Keratinocyte (primary cell): ENCODE data around the gene THBD. TPM values are rescaled to one million over a fixed set of nuclear protein-coding genes. Genes with fewer than 3 reads are reported as not detected.

Experiments
- DNase-seq: peaks from one replicate; pipeline ENCODE4 v3.0.0-alpha.2; 2011; ENCODE audit warnings: low read depth, missing footprints, low spot score
- FAIRE-seq: peaks from 2 replicates; lab custom pipeline; 2011; peaks lifted over from hg19 to GRCh38; lab: Jason Lieb, UNC
- H2AFZ ChIP-seq: 2 replicates; pipeline ENCODE4 v1.6.0; 2012; ENCODE audit warnings: low read length, control low read depth, inconsistent platforms; ENCODE audit not compliant: control insufficient read depth
- H3K27ac ChIP-seq: 2 replicates; pipeline ENCODE4 v1.5.1; 2011; ENCODE audit warnings: low read length; ENCODE audit not compliant: control insufficient read depth, insufficient read depth
- H3K27me3 ChIP-seq: 3 replicates; pipeline ENCODE4 v1.6.0; 2011; ENCODE audit warnings: low read length; ENCODE audit not compliant: control insufficient read depth, insufficient read depth; ENCODE audit errors: extremely low read depth
- H3K36me3 ChIP-seq, 2 experiments: 2 replicates in 1 of 2; 3 replicates in 1 of 2; pipeline ENCODE4 v1.5.1; 2011; ENCODE audit warnings: low read length in 2 of 2, mild to moderate bottlenecking in 1 of 2; ENCODE audit not compliant: control insufficient read depth in 2 of 2, insufficient read depth in 2 of 2; ENCODE audit errors: extremely low read depth in 1 of 2
- H3K4me1 ChIP-seq: 3 replicates; pipeline ENCODE4 v1.5.1; 2011; ENCODE audit warnings: low read length; ENCODE audit not compliant: control insufficient read depth, insufficient read depth; ENCODE audit errors: extremely low read depth
- H3K4me2 ChIP-seq: 3 replicates; pipeline ENCODE4 v1.6.0; 2011; ENCODE audit warnings: low read depth, low read length; ENCODE audit not compliant: control insufficient read depth, insufficient read depth; ENCODE audit errors: extremely low read depth
- H3K4me3 ChIP-seq, 3 experiments: fragments of 200-600 bp in 1 of 3; sonication (generic) in 1 of 3; 2 replicates in 2 of 3; 3 replicates in 1 of 3; pipeline ENCODE4 v1.5.1; 2011 to 2016; ENCODE audit warnings: low read length in 3 of 3, mild to moderate bottlenecking in 3 of 3, control low read depth in 2 of 3, inconsistent platforms in 1 of 3, low read depth in 1 of 3, mixed read lengths in 1 of 3, mixed run types in 1 of 3, moderate library complexity in 1 of 3; ENCODE audit not compliant: control insufficient read depth in 2 of 3, insufficient read depth in 2 of 3; ENCODE audit errors: extremely low read depth in 1 of 3
- H3K79me2 ChIP-seq: 2 replicates; pipeline ENCODE4 v1.6.0; 2012; ENCODE audit warnings: low read length; ENCODE audit not compliant: control insufficient read depth, insufficient read depth
- H3K9ac ChIP-seq: 3 replicates; pipeline ENCODE4 v1.6.0; 2011; ENCODE audit warnings: low read length; ENCODE audit not compliant: control insufficient read depth, insufficient read depth; ENCODE audit errors: extremely low read depth
- H3K9me1 ChIP-seq: 3 replicates; pipeline ENCODE4 v1.6.0; 2011; ENCODE audit warnings: low read length; ENCODE audit not compliant: control insufficient read depth, insufficient read depth; ENCODE audit errors: extremely low read depth
- H3K9me3 ChIP-seq: 2 replicates; pipeline ENCODE4 v1.5.1; 2012; ENCODE audit warnings: low read depth, low read length; ENCODE audit not compliant: control insufficient read depth
- H4K20me1 ChIP-seq: 3 replicates; pipeline ENCODE4 v1.6.0; 2011; ENCODE audit warnings: low read length; ENCODE audit not compliant: control insufficient read depth, insufficient read depth; ENCODE audit errors: extremely low read depth
- CTCF ChIP-seq, 3 experiments: IDR thresholded peaks in 1 of 3; conservative IDR thresholded peaks in 1 of 3; optimal IDR thresholded peaks in 1 of 3; 2 replicates in 2 of 3; 3 replicates in 1 of 3; pipeline versions ENCODE3 to v1.5.1; 2011; ENCODE audit warnings: low read length in 3 of 3, mild to moderate bottlenecking in 3 of 3, moderate library complexity in 2 of 3, control low read depth in 1 of 3, inconsistent platforms in 1 of 3; ENCODE audit not compliant: insufficient read depth in 2 of 3; ENCODE audit errors: extremely low read depth in 1 of 3
- EZH2 ChIP-seq: IDR thresholded peaks from one replicate; pipeline ENCODE4 v1.6.1; 2012; ENCODE audit warnings: inconsistent platforms, mild to moderate bottlenecking, low read length, moderate library complexity
- dilution Hi-C: fragments of 300-500 bp; cut with MboI; formaldehyde crosslinking; loops from one replicate; pipeline ENCODE4 v1.7.0; 2020; ENCODE audit warnings: low sequenced_read_pairs; ENCODE audit not compliant: extremely low pct_ligation_motif_present
- polyA plus RNA-seq, 5 experiments: library from polyadenylated mRNA; depleted of rRNA in 3 of 5; stranded (reverse) in 3 of 5; stranded (forward) in 1 of 5; unstranded in 1 of 5; fragments of >200 nt; gene quantifications; 1 replicate in 1 of 5; 2 replicates in 3 of 5; 3 replicates in 1 of 5; pipeline versions ENCODE4 v1.2.1 to v1.2.3, GENCODE V29; 2011 to 2012; ENCODE audit warnings: missing spikeins in 2 of 5, low read depth in 1 of 5, low replicate concordance in 1 of 5

THBD gene
- polyA plus RNA-seq, 1 donor (not counting 4 experiments of a cell fraction or from before 2014, with no cell fraction given), result 4.7 TPM

DNA sequence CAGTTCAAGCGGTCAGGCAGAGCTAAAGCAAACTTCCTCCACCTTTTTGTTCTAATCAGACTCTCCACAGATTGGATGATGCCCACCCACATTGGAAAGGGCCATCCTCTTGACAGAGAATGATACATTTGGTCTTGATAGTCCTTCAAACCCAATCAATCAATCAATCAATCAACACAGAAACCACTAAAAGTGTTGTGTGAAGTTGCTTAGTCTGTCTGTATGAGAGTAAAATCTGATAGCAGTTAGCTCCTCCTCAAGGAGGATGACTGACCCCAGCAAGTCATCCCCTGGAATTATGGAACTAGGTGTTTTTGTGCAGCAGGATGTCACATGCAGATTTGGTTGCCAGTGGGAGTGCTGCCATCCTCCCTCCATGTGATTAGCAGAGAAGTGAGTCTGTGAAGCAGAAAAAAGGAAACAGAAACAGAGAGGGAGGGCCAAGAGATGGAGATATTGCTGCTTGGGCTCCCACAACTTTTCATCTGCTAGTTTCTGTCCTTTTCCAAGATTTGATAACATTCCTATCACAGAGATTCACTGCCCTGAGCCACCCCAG lies 46.3 kb downstream of the THBD start:
- DNase-seq (no peak), FAIRE-seq (no peak)
- H3K27ac ChIP-seq, result no peak overlapping the region

GRCh38 chr20:23002276-23002675 lies 47.2 kb downstream of the THBD start:
- no peaks in the 10 kb centered on the region for H3K36me3 ChIP-seq
- H3K9ac ChIP-seq, result no peak overlapping the region
- H3K9me3 ChIP-seq, result no peaks in the 10 kb centered on the region
- no peaks in the 10 kb centered on the region for H3K4me1 ChIP-seq
- TF ChIP-seq EZH2, result no peak
- TF ChIP-seq CTCF (optimal IDR thresholded peaks at IDR 0.05 in 1 of 3, IDR thresholded peaks at IDR 0.05 in 1 of 3, conservative IDR thresholded peaks at IDR 0.05 in 1 of 3; ENCODE audit: extremely low read depth in 1 of 3, insufficient read depth in 2 of 3, low read length in 3 of 3), result no peak
- no peak overlapping the region for H3K27ac ChIP-seq
- H3K27me3 ChIP-seq, result no peaks in the 10 kb centered on the region
- no peaks in the 10 kb centered on the region for H3K79me2 ChIP-seq
- H4K20me1 ChIP-seq, result no peaks in the 10 kb centered on the region
- FAIRE-seq (no peak), DNase-seq (no peak)
- dilution Hi-C loops, result no loop called here
- no peak overlapping the region for H3K4me2 ChIP-seq
- H2AFZ ChIP-seq, result no peak overlapping the region
- no peak overlapping the region for H3K4me3 ChIP-seq
- no peaks in the 10 kb centered on the region for H3K9me1 ChIP-seq

More for the DNA sequence above, 46.3 kb downstream of the THBD start:
- dilution Hi-C loops, result no loop called here
- Histone ChIP-seq H3K27me3 (no peaks in the 10 kb centered on the region), H3K4me1 (no peaks in the 10 kb centered on the region), H3K9ac (no peak overlapping the region), H3K9me1 (no peaks in the 10 kb centered on the region), H2AFZ (no peak overlapping the region), H3K9me3 (no peaks in the 10 kb centered on the region), H3K79me2 (no peaks in the 10 kb centered on the region), H3K4me3 (no peak overlapping the region), H3K36me3 (no peaks in the 10 kb centered on the region), H4K20me1 (no peaks in the 10 kb centered on the region), H3K4me2 (no peak overlapping the region)
- TF ChIP-seq CTCF (optimal IDR thresholded peaks at IDR 0.05 in 1 of 3, IDR thresholded peaks at IDR 0.05 in 1 of 3, conservative IDR thresholded peaks at IDR 0.05 in 1 of 3; ENCODE audit: extremely low read depth in 1 of 3, insufficient read depth in 2 of 3, low read length in 3 of 3), result no peak
- no peak for TF ChIP-seq EZH2
